Measurements from ENCODE around the gene SLC13A1. TPM values are rescaled to one million over a fixed set of nuclear protein-coding genes. Genes with fewer than 3 reads are reported as not detected.

SLC13A1 gene
- total RNA-seq, 1 experiment from 2014 or later, result not detected

DNA sequence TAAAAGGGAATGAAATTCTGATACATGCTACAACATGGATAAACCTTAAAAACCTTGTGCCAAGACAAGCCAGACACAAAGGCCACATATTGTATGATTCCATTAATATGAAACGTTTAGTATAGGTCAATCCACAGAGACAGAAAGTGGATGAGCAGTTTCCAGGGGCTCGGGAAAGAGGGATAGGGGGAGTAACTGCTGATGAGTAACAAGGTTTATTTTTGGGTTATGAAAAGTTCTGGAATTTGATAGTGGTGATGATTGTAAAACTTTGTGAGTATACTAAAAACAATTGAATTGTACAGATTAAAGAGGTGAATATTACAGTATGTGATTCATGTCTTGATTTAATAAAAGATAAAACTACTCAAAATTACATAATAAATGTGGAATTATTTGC is 19.1 kb upstream of the SLC13A1 start:
- peaks cover 0 to 3% of the 10 kb centered on the region in 2 experiments; a peak in 1 of 4 replicates for H3K9me3 ChIP-seq (ENCODE audit: control insufficient read depth in 1 of 2, insufficient read depth in 1 of 2, low read depth in 1 of 2, low read length in 2 of 2)
- TF ChIP-seq SIN3A (IDR thresholded peaks at IDR 0.05; ENCODE audit: low read depth) (no peak), RAD21 (IDR thresholded peaks at IDR 0.05; ENCODE audit: low read depth) (no peak), SRF (IDR thresholded peaks at IDR 0.05; ENCODE audit: low read depth) (no peak), FOSL1 (IDR thresholded peaks at IDR 0.05; ENCODE audit: low read depth) (no peak), CTCF (IDR thresholded peaks at IDR 0.05 in 2 of 3, conservative IDR thresholded peaks at IDR 0.05 in 1 of 3; ENCODE audit: borderline replicate concordance in 1 of 3, insufficient read depth in 1 of 3, low read depth in 2 of 3, low read length in 2 of 3) (no peak), ATF3 (IDR thresholded peaks at IDR 0.05) (no peak), ZNF274 (IDR thresholded peaks at IDR 0.05; ENCODE audit: low read depth, low read length) (no peak), EGR1 (IDR thresholded peaks at IDR 0.05; ENCODE audit: low read depth) (no peak), POLR2A (IDR thresholded peaks at IDR 0.05; ENCODE audit: borderline replicate concordance, extremely low read depth, insufficient read depth, insufficient read length) (no peak), SP1 (IDR thresholded peaks at IDR 0.05; ENCODE audit: low read depth) (no peak), EZH2 (IDR thresholded peaks at IDR 0.05) (no peak), REST (IDR thresholded peaks at IDR 0.05; ENCODE audit: low read depth) (no peak), CEBPB (IDR thresholded peaks at IDR 0.05; ENCODE audit: low read depth) (no peak), TCF7L2 (IDR thresholded peaks at IDR 0.05; ENCODE audit: borderline replicate concordance, extremely low read depth, insufficient read depth, insufficient read length) (no peak), CBX3 (IDR thresholded peaks at IDR 0.05; ENCODE audit: low read depth) (no peak), YY1 (IDR thresholded peaks at IDR 0.05; ENCODE audit: extremely low read depth, insufficient replicate concordance, low read depth, low read length) (no peak), ZFX (IDR thresholded peaks at IDR 0.05) (no peak), EZH2phosphoT487 (IDR thresholded peaks at IDR 0.05; ENCODE audit: borderline replicate concordance) (no peak)
- no peak overlapping the region for H3K4me3 ChIP-seq (replicated peaks in 1 of 2; ENCODE audit: low read depth in 1 of 2, low read length in 2 of 2)
- no peak overlapping the region for H2AFZ ChIP-seq (ENCODE audit: low read depth, low read length, poor library complexity, severe bottlenecking)
- no peak overlapping the region for H3K4me2 ChIP-seq (ENCODE audit: low read length)
- H3K4me1 ChIP-seq (ENCODE audit: control insufficient read depth in 1 of 2, insufficient read depth in 2 of 2, low read length in 2 of 2), result no peaks in the 10 kb centered on the region
- no peaks in the 10 kb centered on the region for H3K36me3 ChIP-seq (ENCODE audit: control insufficient read depth in 1 of 2, insufficient read depth in 2 of 2, low read length in 2 of 2)
- ChIA-PET POLR2A (no interaction called here), RAD21 (ENCODE audit: low non-redundant PET in 1 of 2, low total read pairs in 2 of 2, uncharacterized antibody in 2 of 2, unreplicated experiment in 2 of 2) (no interaction called here), CTCF (no interaction called here)
- H3K9me2 ChIP-seq (ENCODE audit: insufficient read depth), result no peaks in the 10 kb centered on the region
- DNase-seq (ENCODE audit: low read depth, low spot score) (no peak), ATAC-seq (no peak)
- no TSS peak for BruUV-seq (replicated peaks)
- intact Hi-C loops (cut with micrococcal nuclease), result no loop called here
- H3K9ac ChIP-seq (ENCODE audit: low read length), result no peak overlapping the region
- H3K79me2 ChIP-seq (ENCODE audit: insufficient read depth, low read length), result no peaks in the 10 kb centered on the region
- H4K20me1 ChIP-seq (ENCODE audit: insufficient read depth), result no peaks in the 10 kb centered on the region
- H3K27ac ChIP-seq (ENCODE audit: low read depth, low read length), result no peak overlapping the region
- no peaks in the 10 kb centered on the region for H3K27me3 ChIP-seq (ENCODE audit: insufficient read depth, low read length)

All from HCT116 (cell line).